K562 (cell line): Measurements from ENCODE around the gene WIPF1.

ENCODE experiments used
- ARHGAP35 ChIP-seq: fragments of 450-650 bp; IDR thresholded peaks from 2 replicates; pipeline ENCODE4 v1.6.1; 2018; ENCODE audit not compliant: partially characterized antibody
- CTCF ChIP-seq, 3 experiments: IDR thresholded peaks in 2 of 3; conservative IDR thresholded peaks in 1 of 3; 2 replicates each; pipeline ENCODE4 v1.5.1; 2011 to 2012; ENCODE audit warnings: low read length in 3 of 3, mild to moderate bottlenecking in 3 of 3, control low read depth in 2 of 3, improper control_type of control experiment in 1 of 3, inconsistent platforms in 1 of 3, low read depth in 1 of 3, mixed read lengths in 1 of 3, moderate library complexity in 1 of 3; ENCODE audit not compliant: insufficient read depth in 2 of 3
- HDAC2 ChIP-seq: fragments of 450-650 bp; IDR thresholded peaks from 2 replicates; pipeline ENCODE4 v1.6.1; 2016; ENCODE audit warnings: mild to moderate bottlenecking
- NBN ChIP-seq: fragments of 450-650 bp; IDR thresholded peaks from 2 replicates; pipeline ENCODE4 v1.6.1; 2016; ENCODE audit warnings: low read depth, mild to moderate bottlenecking
- RAD21 ChIP-seq, 2 experiments: fragments of 250-450 bp in 1 of 2; fragments of 450-650 bp in 1 of 2; sonication (Bioruptor Pico) in 1 of 2; formaldehyde crosslinking in 1 of 2; IDR thresholded peaks in 1 of 2; conservative IDR thresholded peaks in 1 of 2; 2 replicates each; pipeline versions ENCODE4 v1.4.0 to v1.8.0; 2020 to 2022; ENCODE audit warnings: mild to moderate bottlenecking in 2 of 2, moderate library complexity in 1 of 2
- RB1 ChIP-seq: fragments of 450-650 bp; IDR thresholded peaks from 2 replicates; pipeline ENCODE4 v1.6.1; 2017; ENCODE audit warnings: low read depth, mild to moderate bottlenecking
- SRF ChIP-seq, 2 experiments: fragments of 250-450, 450-650 bp in 1 of 2; sonication (Bioruptor Pico) in 1 of 2; sonication (generic) in 1 of 2; formaldehyde crosslinking; IDR thresholded peaks; 2 replicates each; pipeline versions ENCODE4 v1.5.0 to v1.5.1; 2020 to 2022; ENCODE audit warnings: mild to moderate bottlenecking in 1 of 2, missing genetic modification reagents in 1 of 2
- YBX1 ChIP-seq: fragments of 450-650 bp; IDR thresholded peaks from 2 replicates; pipeline ENCODE4 v1.7.1; 2016; ENCODE audit warnings: mild to moderate bottlenecking
- ZNF12 ChIP-seq: sonication (generic); formaldehyde crosslinking; IDR thresholded peaks from 2 replicates; pipeline ENCODE4 v1.4.0; 2020; ENCODE audit warnings: mild to moderate bottlenecking, missing genetic modification reagents
- ZNF121 ChIP-seq: sonication (generic); formaldehyde crosslinking; conservative IDR thresholded peaks from 2 replicates; pipeline ENCODE4 v1.8.0; 2022; ENCODE audit warnings: missing genetic modification reagents
- ZNF263 ChIP-seq: sonication (generic); formaldehyde crosslinking; IDR thresholded peaks from 2 replicates; pipeline ENCODE4 v1.8.0; 2022; ENCODE audit warnings: mild to moderate bottlenecking, missing genetic modification reagents, borderline replicate concordance
- ZNF274 ChIP-seq: IDR thresholded peaks from 2 replicates; pipeline ENCODE4 v1.6.1; 2011; ENCODE audit warnings: low read depth, mild to moderate bottlenecking, low read length, moderate library complexity, borderline replicate concordance

GRCh38 chr2:174590346-174590745 is 7.3 kb downstream of the WIPF1 start:
- no peak for TF ChIP-seq ZNF121
- TF ChIP-seq HDAC2 = no peak
- no peak for TF ChIP-seq RB1
- TF ChIP-seq RAD21 (CRISPR knock-in tag; conservative IDR thresholded peaks at IDR 0.05 in 1 of 2, IDR thresholded peaks at IDR 0.05 in 1 of 2) = no peak
- no peak for TF ChIP-seq CTCF (IDR thresholded peaks at IDR 0.05 in 2 of 3, conservative IDR thresholded peaks at IDR 0.05 in 1 of 3; ENCODE audit: insufficient read depth in 2 of 3, low read depth in 1 of 3, low read length in 3 of 3)
- no peak for TF ChIP-seq SRF (CRISPR knock-in tag; IDR thresholded peaks at IDR 0.05)
- TF ChIP-seq ZNF12 = no peak
- no peak for TF ChIP-seq ZNF263 (CRISPR knock-in tag)
- TF ChIP-seq NBN = no peak
- no peak for TF ChIP-seq YBX1
- TF ChIP-seq ZNF274 = no peak
- no peak for TF ChIP-seq ARHGAP35
